GM18526 (cell line): Measurements from ENCODE around the gene F10.

Experiments
- POLR2A ChIP-seq: IDR thresholded peaks from 3 replicates; pipeline ENCODE4 v1.6.1; 2011; ENCODE audit not compliant: insufficient read length; ENCODE audit errors: extremely low read depth

The F10 gene

GRCh38 chr13:113192279-113192678 is 69.7 kb downstream of the F10 start:
- TF ChIP-seq POLR2A: no peak

DNA sequence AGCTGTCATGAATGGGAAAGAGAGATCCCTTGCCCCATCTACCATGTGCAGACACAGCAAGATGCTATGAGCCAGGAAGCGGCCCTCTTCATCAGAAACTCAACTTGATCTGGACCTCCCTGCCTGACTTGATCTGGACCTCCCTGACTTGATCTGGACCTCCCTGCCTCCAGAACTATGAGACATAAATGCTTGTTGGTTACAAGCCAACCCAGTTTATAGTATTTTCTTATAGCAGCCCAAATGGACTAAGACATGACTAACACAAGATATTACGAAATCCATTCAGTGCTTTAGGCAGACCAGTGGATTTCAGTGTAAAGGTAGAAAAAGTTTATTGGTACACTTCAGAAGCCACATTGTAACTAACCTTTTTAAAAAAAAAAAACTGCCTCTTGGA is 70.3 kb downstream of the F10 start:
- TF ChIP-seq POLR2A: no peak

DNA sequence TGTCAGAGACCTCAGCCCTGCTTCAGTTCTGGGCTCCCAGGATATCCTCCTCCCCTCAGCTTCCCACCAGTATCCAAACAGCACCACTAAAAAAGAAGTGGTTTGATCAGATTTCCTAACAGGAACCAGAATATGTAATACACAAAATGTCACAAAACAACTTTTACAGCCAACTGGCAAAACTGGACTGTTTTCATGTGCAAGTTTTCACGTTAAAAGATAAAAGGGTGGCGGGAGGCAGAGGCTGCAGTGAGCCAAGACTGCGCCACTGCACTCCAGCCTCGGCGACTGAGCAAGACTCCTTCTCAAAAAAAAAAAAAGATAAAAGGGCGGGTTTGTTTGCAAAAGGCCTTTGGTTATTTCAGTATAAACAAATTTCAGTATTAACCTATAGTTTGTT is 72.8 kb downstream of the F10 start:
- no peak for TF ChIP-seq POLR2A

GRCh38 chr13:113196970-113197737 is 74.6 kb downstream of the F10 start:
- no peak for TF ChIP-seq POLR2A
